ENCODE results near the gene ARID3B. TPM values are rescaled to one million over a fixed set of nuclear protein-coding genes. Genes with fewer than 3 reads are reported as not detected.
"Not testable (repeated sequence)": the region's sequence is repeated elsewhere in the genome, so short reads cannot be mapped to it uniquely, and the experiment has no call there.

ARID3B gene
- polyA plus RNA-seq, 1 of the 3 experiments (the other 2 are of a cell fraction), result 3.0 TPM

DNA sequence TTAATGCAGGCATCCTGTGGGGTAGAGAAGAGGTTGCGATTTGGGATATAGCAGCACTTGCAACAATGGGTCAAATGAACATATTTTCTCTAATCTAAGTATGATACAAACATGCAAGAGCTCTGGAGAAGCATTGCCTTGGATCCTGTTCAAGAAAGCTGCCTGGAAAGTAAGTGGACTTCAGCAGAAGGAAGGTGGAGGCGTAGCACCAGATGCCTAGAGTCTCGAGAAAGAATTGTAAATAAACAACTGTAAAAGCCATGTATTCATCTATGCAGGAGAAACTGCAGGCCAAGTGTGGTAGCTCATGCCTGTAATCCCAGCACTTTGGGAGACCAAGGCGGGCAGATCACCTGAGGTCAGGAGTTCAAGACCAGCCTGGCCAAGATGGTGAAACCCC lies 27.0 kb upstream of the ARID3B start:
- POLR2A ChIA-PET; H3K4me2 ChIP-seq; H3K9ac ChIP-seq; H3K4me3 ChIP-seq (ENCODE audit: low read depth in 2 of 2, low read length in 1 of 2); H3F3A ChIP-seq (replicated peaks; ENCODE audit: insufficient read depth); H4K20me1 ChIP-seq (ENCODE audit: insufficient read depth); H3K36me3 ChIP-seq (replicated peaks in 1 of 2; ENCODE audit: control insufficient read depth in 1 of 2, insufficient read depth in 2 of 2, low read length in 1 of 2); H3K27me3 ChIP-seq (ENCODE audit: insufficient read depth); CTCF ChIA-PET; H3K9me3 ChIP-seq; H3K27ac ChIP-seq (ENCODE audit: low read depth in 2 of 2, low read length in 1 of 2); H3K79me2 ChIP-seq (ENCODE audit: insufficient read depth); H3K9me2 ChIP-seq; DNase-seq; H2AFZ ChIP-seq (ENCODE audit: low read depth); H3K4me1 ChIP-seq (ENCODE audit: control insufficient read depth in 1 of 2, insufficient read depth in 2 of 2, low read depth in 1 of 2, low read length in 1 of 2): not testable (repeated sequence)
- WGBS (ENCODE audit: low lambda C conversion rate), result 78% methylated on average over 4 of the region's 4 CpGs

DNA sequence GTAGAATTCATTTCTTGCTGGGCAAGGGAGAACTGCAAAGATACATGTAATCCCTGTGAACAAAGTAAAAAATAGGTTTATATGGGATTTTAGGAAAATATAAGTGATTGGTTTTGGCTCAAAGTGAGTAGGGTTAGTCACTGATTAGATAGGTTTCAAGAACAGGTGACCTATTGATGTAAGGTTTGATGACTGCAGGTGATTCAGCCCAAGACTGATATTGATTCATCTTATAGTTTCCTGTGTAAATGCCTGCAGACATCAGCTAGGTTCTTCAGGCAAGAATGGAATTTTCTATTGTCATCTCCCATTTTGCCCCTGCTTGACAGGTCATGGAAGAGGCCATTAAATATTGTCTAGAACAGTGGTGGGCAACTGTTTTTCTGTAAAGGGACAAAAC lies 23.9 kb upstream of the ARID3B start:
- H3K36me3 ChIP-seq (replicated peaks in 1 of 2; ENCODE audit: control insufficient read depth in 1 of 2, insufficient read depth in 2 of 2, low read length in 1 of 2), result no peaks in the 10 kb centered on the region
- H2AFZ ChIP-seq (ENCODE audit: low read depth), result no peak overlapping the region
- H3K4me1 ChIP-seq (ENCODE audit: control insufficient read depth in 1 of 2, insufficient read depth in 2 of 2, low read depth in 1 of 2, low read length in 1 of 2), result no peaks in the 10 kb centered on the region; a peak in 1 of 4 replicates
- POLR2A ChIA-PET, result no interaction called here
- TF ChIP-seq CHD2 (IDR thresholded peaks at IDR 0.05; ENCODE audit: low read length, partially characterized antibody), result no peak
- TF ChIP-seq, protein P1, sequence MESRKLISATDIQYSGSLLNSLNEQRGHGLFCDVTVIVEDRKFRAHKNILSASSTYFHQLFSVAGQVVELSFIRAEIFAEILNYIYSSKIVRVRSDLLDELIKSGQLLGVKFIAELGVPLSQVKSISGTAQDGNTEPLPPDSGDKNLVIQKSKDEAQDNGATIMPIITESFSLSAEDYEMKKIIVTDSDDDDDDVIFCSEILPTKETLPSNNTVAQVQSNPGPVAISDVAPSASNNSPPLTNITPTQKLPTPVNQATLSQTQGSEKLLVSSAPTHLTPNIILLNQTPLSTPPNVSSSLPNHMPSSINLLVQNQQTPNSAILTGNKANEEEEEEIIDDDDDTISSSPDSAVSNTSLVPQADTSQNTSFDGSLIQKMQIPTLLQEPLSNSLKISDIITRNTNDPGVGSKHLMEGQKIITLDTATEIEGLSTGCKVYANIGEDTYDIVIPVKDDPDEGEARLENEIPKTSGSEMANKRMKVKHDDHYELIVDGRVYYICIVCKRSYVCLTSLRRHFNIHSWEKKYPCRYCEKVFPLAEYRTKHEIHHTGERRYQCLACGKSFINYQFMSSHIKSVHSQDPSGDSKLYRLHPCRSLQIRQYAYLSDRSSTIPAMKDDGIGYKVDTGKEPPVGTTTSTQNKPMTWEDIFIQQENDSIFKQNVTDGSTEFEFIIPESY (IDR thresholded peaks at IDR 0.05; ENCODE audit: borderline replicate concordance, low read depth), result no peak
- TF ChIP-seq, protein P2, sequence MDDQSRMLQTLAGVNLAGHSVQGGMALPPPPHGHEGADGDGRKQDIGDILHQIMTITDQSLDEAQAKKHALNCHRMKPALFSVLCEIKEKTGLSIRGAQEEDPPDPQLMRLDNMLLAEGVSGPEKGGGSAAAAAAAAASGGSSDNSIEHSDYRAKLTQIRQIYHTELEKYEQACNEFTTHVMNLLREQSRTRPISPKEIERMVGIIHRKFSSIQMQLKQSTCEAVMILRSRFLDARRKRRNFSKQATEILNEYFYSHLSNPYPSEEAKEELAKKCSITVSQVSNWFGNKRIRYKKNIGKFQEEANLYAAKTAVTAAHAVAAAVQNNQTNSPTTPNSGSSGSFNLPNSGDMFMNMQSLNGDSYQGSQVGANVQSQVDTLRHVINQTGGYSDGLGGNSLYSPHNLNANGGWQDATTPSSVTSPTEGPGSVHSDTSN (IDR thresholded peaks at IDR 0.05), result no peak
- TF ChIP-seq EZH2phosphoT487 (IDR thresholded peaks at IDR 0.05; ENCODE audit: borderline replicate concordance, low read depth), result no peak
- TF ChIP-seq RFX5 (IDR thresholded peaks at IDR 0.05; ENCODE audit: low read length), result no peak
- TF ChIP-seq GABPA (IDR thresholded peaks at IDR 0.05; ENCODE audit: low read depth), result no peak
- no peak for TF ChIP-seq FOXM1 (IDR thresholded peaks at IDR 0.05; ENCODE audit: low read depth)
- no peak for TF ChIP-seq POLR2AphosphoS5 (IDR thresholded peaks at IDR 0.05; ENCODE audit: low read depth, low read length)
- no peak for TF ChIP-seq TEAD4 (IDR thresholded peaks at IDR 0.05; ENCODE audit: borderline replicate concordance, insufficient read depth)
- no peak for TF ChIP-seq GATA2 (CRISPR knock-in tag; IDR thresholded peaks at IDR 0.05)
- no peak for TF ChIP-seq SIN3A (IDR thresholded peaks at IDR 0.05; ENCODE audit: borderline replicate concordance, low read depth, low read length)
- TF ChIP-seq MEF2A (IDR thresholded peaks at IDR 0.05; ENCODE audit: borderline replicate concordance, low read depth), result no peak
- no peak for TF ChIP-seq SMC3 (IDR thresholded peaks at IDR 0.05; ENCODE audit: low read depth, low read length)
- TF ChIP-seq YY1 (IDR thresholded peaks at IDR 0.05; ENCODE audit: low read depth), result no peak
- TF ChIP-seq, protein P3, sequence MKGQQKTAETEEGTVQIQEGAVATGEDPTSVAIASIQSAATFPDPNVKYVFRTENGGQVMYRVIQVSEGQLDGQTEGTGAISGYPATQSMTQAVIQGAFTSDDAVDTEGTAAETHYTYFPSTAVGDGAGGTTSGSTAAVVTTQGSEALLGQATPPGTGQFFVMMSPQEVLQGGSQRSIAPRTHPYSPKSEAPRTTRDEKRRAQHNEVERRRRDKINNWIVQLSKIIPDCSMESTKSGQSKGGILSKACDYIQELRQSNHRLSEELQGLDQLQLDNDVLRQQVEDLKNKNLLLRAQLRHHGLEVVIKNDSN (IDR thresholded peaks at IDR 0.05; ENCODE audit: borderline replicate concordance, low read depth), result no peak
- TF ChIP-seq EP300 (IDR thresholded peaks at IDR 0.05; ENCODE audit: borderline replicate concordance in 1 of 2, low read depth in 1 of 2, low read length in 1 of 2), result no peak
- no peak for TF ChIP-seq TAF1 (IDR thresholded peaks at IDR 0.05; ENCODE audit: borderline replicate concordance, low read depth, low read length)
- TF ChIP-seq, protein P4, sequence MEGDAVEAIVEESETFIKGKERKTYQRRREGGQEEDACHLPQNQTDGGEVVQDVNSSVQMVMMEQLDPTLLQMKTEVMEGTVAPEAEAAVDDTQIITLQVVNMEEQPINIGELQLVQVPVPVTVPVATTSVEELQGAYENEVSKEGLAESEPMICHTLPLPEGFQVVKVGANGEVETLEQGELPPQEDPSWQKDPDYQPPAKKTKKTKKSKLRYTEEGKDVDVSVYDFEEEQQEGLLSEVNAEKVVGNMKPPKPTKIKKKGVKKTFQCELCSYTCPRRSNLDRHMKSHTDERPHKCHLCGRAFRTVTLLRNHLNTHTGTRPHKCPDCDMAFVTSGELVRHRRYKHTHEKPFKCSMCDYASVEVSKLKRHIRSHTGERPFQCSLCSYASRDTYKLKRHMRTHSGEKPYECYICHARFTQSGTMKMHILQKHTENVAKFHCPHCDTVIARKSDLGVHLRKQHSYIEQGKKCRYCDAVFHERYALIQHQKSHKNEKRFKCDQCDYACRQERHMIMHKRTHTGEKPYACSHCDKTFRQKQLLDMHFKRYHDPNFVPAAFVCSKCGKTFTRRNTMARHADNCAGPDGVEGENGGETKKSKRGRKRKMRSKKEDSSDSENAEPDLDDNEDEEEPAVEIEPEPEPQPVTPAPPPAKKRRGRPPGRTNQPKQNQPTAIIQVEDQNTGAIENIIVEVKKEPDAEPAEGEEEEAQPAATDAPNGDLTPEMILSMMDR (IDR thresholded peaks at IDR 0.05), result no peak
- TF ChIP-seq, protein P5, sequence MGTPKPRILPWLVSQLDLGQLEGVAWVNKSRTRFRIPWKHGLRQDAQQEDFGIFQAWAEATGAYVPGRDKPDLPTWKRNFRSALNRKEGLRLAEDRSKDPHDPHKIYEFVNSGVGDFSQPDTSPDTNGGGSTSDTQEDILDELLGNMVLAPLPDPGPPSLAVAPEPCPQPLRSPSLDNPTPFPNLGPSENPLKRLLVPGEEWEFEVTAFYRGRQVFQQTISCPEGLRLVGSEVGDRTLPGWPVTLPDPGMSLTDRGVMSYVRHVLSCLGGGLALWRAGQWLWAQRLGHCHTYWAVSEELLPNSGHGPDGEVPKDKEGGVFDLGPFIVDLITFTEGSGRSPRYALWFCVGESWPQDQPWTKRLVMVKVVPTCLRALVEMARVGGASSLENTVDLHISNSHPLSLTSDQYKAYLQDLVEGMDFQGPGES (IDR thresholded peaks at IDR 0.05; ENCODE audit: low read depth, low read length), result no peak
- DNase-seq, result no peak
- H3K9ac ChIP-seq, result no peak overlapping the region
- no peaks in the 10 kb centered on the region for H3K79me2 ChIP-seq (ENCODE audit: insufficient read depth)
- no peak overlapping the region for H3K4me2 ChIP-seq
- CTCF ChIA-PET, result no interaction called here
- no peaks in the 10 kb centered on the region for H3K9me3 ChIP-seq
- no peaks in the 10 kb centered on the region for H3K9me2 ChIP-seq
- no peaks in the 10 kb centered on the region for H4K20me1 ChIP-seq (ENCODE audit: insufficient read depth)
- no peak overlapping the region for H3K27ac ChIP-seq (ENCODE audit: low read depth in 2 of 2, low read length in 1 of 2)
- peaks cover 7% of the 10 kb centered on the region for H3F3A ChIP-seq (replicated peaks; ENCODE audit: insufficient read depth)
- H3K4me3 ChIP-seq (ENCODE audit: low read depth in 2 of 2, low read length in 1 of 2), result no peak overlapping the region
- H3K27me3 ChIP-seq (ENCODE audit: insufficient read depth), result no peaks in the 10 kb centered on the region

Data from SK-N-SH (cell line).